Progenitor cell of endocrine pancreas (in vitro differentiated cells): ENCODE measurements around the gene RABGAP1L. TPM values are rescaled to one million over a fixed set of nuclear protein-coding genes. Genes with fewer than 3 reads are reported as not detected.

Source experiments
- DNase-seq: peaks from one replicate; pipeline ENCODE4 v3.0.0; 2021; ENCODE audit warnings: low spot score; ENCODE audit not compliant: unreplicated experiment
- H3K27ac Mint-ChIP-seq: 2 replicates; pipeline ENCODE4 v1.8.0; 2021; ENCODE audit warnings: mild to moderate bottlenecking, moderate library complexity, mixed read lengths
- H3K27me3 Mint-ChIP-seq: 2 replicates; pipeline ENCODE4 v1.8.0; 2021; ENCODE audit warnings: mixed read lengths
- H3K36me3 Mint-ChIP-seq: 2 replicates; pipeline ENCODE4 v1.8.0; 2022; ENCODE audit warnings: mixed read lengths; ENCODE audit not compliant: insufficient read depth
- H3K4me1 Mint-ChIP-seq: 2 replicates; pipeline ENCODE4 v1.8.0; 2021; ENCODE audit warnings: low read depth, mixed read lengths
- H3K4me3 Mint-ChIP-seq: 2 replicates; pipeline ENCODE4 v1.8.0; 2021; ENCODE audit warnings: low read depth, mild to moderate bottlenecking, moderate library complexity, mixed read lengths
- H3K9me3 Mint-ChIP-seq: 2 replicates; pipeline ENCODE4 v1.8.0; 2021; ENCODE audit warnings: low read depth, mixed read lengths
- CTCF ChIP-seq: fragments of 200-600 bp; sonication (generic); IDR thresholded peaks from one replicate; pipeline ENCODE4 v1.5.0; 2021; ENCODE audit warnings: antibody characterized with exemption, mild to moderate bottlenecking; ENCODE audit not compliant: unreplicated experiment
- total RNA-seq: library from RNA; stranded (reverse); gene quantifications from 2 replicates; pipeline ENCODE4 v1.2.1, GENCODE V29; 2021

The RABGAP1L gene
- total RNA-seq, 1 donor from 2014 or later, result 55.2 TPM

DNA sequence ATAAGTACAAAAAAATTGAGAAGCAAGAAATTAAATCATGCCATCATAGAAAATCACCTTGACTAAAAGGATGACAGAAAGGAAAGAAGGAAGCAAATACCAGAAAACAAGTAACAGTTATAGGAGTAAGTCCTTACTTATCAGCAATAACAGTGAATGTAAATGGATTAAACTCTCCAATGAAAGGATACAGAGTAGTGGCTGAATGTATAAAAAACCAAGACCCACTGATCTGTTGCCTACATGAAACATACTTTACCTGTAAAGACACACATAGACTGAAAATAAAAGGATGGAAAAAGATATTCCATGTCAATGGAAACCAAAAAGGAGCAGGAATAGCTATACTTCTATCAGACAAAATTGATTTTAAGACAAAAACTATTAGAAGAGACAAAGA is 52.2 kb downstream of the RABGAP1L start:
- no peak for TF ChIP-seq CTCF
- Mint-ChIP-seq H3K27me3 (no peaks in the 10 kb centered on the region), H3K27ac (no peak overlapping the region), H3K9me3 (peaks cover 18% of the 10 kb centered on the region), H3K4me3 (no peak overlapping the region), H3K4me1 (no peaks in the 10 kb centered on the region), H3K36me3 (peaks cover 6% of the 10 kb centered on the region)
- no peak for DNase-seq

DNA sequence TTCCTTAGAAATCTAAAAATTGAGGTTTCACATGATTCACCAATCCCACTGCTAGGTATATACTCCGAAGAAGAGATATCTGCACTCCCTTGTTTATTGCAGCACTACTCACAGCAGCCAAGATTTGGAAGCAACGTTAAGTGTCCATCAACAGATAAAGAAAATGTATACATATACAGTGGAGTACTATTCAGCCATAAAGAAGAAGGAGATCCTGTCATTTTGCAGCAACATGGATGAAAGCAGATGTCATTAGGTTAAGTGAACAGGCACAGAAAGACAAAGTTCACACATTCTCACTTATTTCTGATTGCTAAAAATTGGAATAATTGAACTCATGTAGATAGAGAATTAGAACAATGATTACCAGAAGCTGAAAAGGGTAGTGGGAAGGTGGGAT is 56.4 kb downstream of the RABGAP1L start:
- H3K27ac Mint-ChIP-seq, result no peak overlapping the region
- peaks cover 2% of the 10 kb centered on the region for H3K36me3 Mint-ChIP-seq
- H3K9me3 Mint-ChIP-seq, result peaks cover 6% of the 10 kb centered on the region
- DNase-seq, result no peak
- H3K4me1 Mint-ChIP-seq, result no peaks in the 10 kb centered on the region
- no peak for TF ChIP-seq CTCF
- no peak overlapping the region for H3K4me3 Mint-ChIP-seq
- H3K27me3 Mint-ChIP-seq, result no peaks in the 10 kb centered on the region

DNA sequence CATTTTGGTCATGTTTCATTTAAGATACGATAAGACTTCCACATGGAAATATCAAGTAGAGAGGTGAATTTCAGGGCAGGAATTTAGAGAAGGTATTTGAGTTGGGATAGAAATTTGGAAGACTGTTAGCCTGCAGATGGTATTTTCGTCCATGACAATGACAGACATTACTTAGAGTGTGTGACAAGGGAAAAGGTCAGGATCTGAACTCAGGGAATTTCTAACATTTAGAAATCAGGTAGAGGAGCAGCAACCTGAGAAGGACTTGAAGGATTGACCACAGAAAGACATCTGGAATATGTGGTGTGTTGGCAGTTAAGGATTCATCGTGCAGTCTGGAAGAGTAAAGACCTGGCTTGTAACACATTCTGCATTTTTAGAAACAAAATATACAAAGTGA is 57.9 kb downstream of the RABGAP1L start:
- Mint-ChIP-seq H3K9me3 (peaks cover 2% of the 10 kb centered on the region), H3K4me1 (no peaks in the 10 kb centered on the region), H3K4me3 (no peak overlapping the region), H3K27me3 (no peaks in the 10 kb centered on the region), H3K27ac (no peak overlapping the region), H3K36me3 (peaks cover 8% of the 10 kb centered on the region)
- TF ChIP-seq CTCF, result no peak
- no peak for DNase-seq

- no peak overlapping the region for H3K27ac Mint-ChIP-seq
- H3K4me3 Mint-ChIP-seq, result no peak overlapping the region
- H3K4me1 Mint-ChIP-seq, result no peaks in the 10 kb centered on the region
- peak; percentile 76 for TF ChIP-seq CTCF
- no peak for DNase-seq
- H3K36me3 Mint-ChIP-seq, result peaks cover 13% of the 10 kb centered on the region
- no peaks in the 10 kb centered on the region for H3K27me3 Mint-ChIP-seq
- H3K9me3 Mint-ChIP-seq, result peaks cover 6% of the 10 kb centered on the region
Observed at GRCh38 chr1:174217787-174218574, 58.7 kb downstream of the RABGAP1L start.

- no peak overlapping the region for H3K4me3 Mint-ChIP-seq
- no peaks in the 10 kb centered on the region for H3K27me3 Mint-ChIP-seq
- peaks cover 13% of the 10 kb centered on the region for H3K36me3 Mint-ChIP-seq
- H3K9me3 Mint-ChIP-seq, result peaks cover 6% of the 10 kb centered on the region
- H3K27ac Mint-ChIP-seq, result no peak overlapping the region
- H3K4me1 Mint-ChIP-seq, result no peaks in the 10 kb centered on the region
- DNase-seq, result no peak
- no peak for TF ChIP-seq CTCF
Observed at GRCh38 chr1:174218983-174219382, 59.7 kb downstream of the RABGAP1L start.
